ENCODE data around the gene B4GALT3.

DNA sequence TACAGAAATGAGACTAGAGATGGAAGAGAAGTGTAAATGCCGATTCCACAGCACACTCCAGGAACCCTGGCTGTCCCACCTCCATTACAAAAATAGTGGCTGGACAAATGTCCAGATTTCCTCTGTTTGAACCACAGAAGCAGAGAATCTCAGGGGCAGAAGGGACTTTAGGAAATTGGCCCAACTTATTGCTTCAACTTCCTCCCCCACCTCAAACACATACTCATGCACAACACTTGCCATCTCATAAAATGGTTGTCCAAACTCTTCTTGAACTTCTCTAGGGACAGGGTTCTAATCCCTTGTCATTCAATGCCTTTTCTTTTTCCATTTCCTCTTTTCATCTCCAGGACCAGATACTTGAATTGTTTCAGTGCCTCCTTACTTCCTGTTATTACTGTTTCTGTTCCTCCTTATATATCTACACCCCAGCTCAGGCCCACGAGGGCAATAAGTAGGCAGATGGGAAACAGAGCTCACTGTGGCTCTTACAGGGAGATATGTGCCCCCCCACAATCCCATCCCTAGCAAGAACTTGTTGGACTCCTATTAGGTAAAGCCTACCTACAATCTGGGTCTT, 8.5 kb upstream of the B4GALT3 start:
- TF ChIP-seq GATA2 (IDR thresholded peaks at IDR 0.05; ENCODE audit: low read depth, low read length) (no peak), GATA3 (IDR thresholded peaks at IDR 0.05; ENCODE audit: low read depth, low read length) (no peak)

Measured in SH-SY5Y (cell line).